ENCODE results near the gene XRCC5.
A peak's percentile ranks its signal among the peaks of the same experiment; 100 is the strongest.

Gene XRCC5

GRCh38 chr2:216144372-216144771 is 35.2 kb downstream of the XRCC5 start:
- intact Hi-C loops (cut with DNase I): no loop called here
- no peak for DNase-seq

GRCh38 chr2:216144857-216145256 is 35.7 kb downstream of the XRCC5 start:
- DNase-seq: no peak
- intact Hi-C loops (cut with DNase I): no loop called here

GRCh38 chr2:216146573-216146972 is 37.4 kb downstream of the XRCC5 start:
- no peak for DNase-seq

GRCh38 chr2:216147172-216148131 is 38.3 kb downstream of the XRCC5 start:
- intact Hi-C loops (cut with DNase I): no loop called here
- no peak for DNase-seq

More at GRCh38 chr2:216146573-216146972, 37.4 kb downstream of the XRCC5 start:
- intact Hi-C loops (cut with DNase I): no loop called here

GRCh38 chr2:216148983-216149382 is 39.8 kb downstream of the XRCC5 start:
- no peak for DNase-seq
- intact Hi-C loops (cut with DNase I): no loop called here

GRCh38 chr2:216149741-216150140 is 40.6 kb downstream of the XRCC5 start:
- no peak for DNase-seq
- intact Hi-C loops (cut with DNase I): no loop called here

- intact Hi-C loops (cut with DNase I): no loop called here
- peak in 2 of 42 donors; percentile 34 to 38 for DNase-seq
Measured at GRCh38 chr2:216151313-216152025, 42.3 kb downstream of the XRCC5 start.

- no peak for DNase-seq
- intact Hi-C loops (cut with DNase I): no loop called here
Measured at GRCh38 chr2:216155954-216156353, 46.8 kb downstream of the XRCC5 start.

GRCh38 chr2:216156822-216157221 is 47.7 kb downstream of the XRCC5 start:
- intact Hi-C loops (cut with DNase I): no loop called here
- DNase-seq: no peak

- no peak for DNase-seq
- intact Hi-C loops (cut with DNase I): no loop called here
Measured at GRCh38 chr2:216159144-216159543, 50.0 kb downstream of the XRCC5 start.

GRCh38 chr2:216159646-216160045 is 50.5 kb downstream of the XRCC5 start:
- DNase-seq: no peak
- intact Hi-C loops (cut with DNase I): no loop called here

GRCh38 chr2:216160786-216161185 is 51.6 kb downstream of the XRCC5 start:
- DNase-seq: no peak
- intact Hi-C loops (cut with DNase I): no loop called here

GRCh38 chr2:216161967-216162366 is 52.8 kb downstream of the XRCC5 start:
- intact Hi-C loops (cut with DNase I): no loop called here
- no peak for DNase-seq

- no peak for DNase-seq
- intact Hi-C loops (cut with DNase I): no loop called here
Measured at GRCh38 chr2:216163518-216163917, 54.4 kb downstream of the XRCC5 start.

GRCh38 chr2:216164087-216164486 is 54.9 kb downstream of the XRCC5 start:
- DNase-seq: no peak
- intact Hi-C loops (cut with DNase I): no loop called here

GRCh38 chr2:216164576-216164975 is 55.4 kb downstream of the XRCC5 start:
- DNase-seq: no peak
- intact Hi-C loops (cut with DNase I): no loop called here

GRCh38 chr2:216165711-216166110 is 56.6 kb downstream of the XRCC5 start:
- no peak for DNase-seq
- intact Hi-C loops (cut with DNase I): no loop called here

- no peak for DNase-seq
Measured at GRCh38 chr2:216169087-216169486, 59.9 kb downstream of the XRCC5 start.

GRCh38 chr2:216170076-216170763 is 61.1 kb downstream of the XRCC5 start:
- intact Hi-C loops (cut with DNase I): no loop called here
- no peak for DNase-seq

More at GRCh38 chr2:216169087-216169486, 59.9 kb downstream of the XRCC5 start:
- intact Hi-C loops (cut with DNase I): no loop called here

GRCh38 chr2:216171011-216171410 is 61.9 kb downstream of the XRCC5 start:
- intact Hi-C loops (cut with DNase I): no loop called here
- DNase-seq: no peak
